Posterior cingulate gyrus (tissue), 11 donors: ENCODE measurements around the gene PTPRN2.

Experiments used
- DNase-seq, 10 donors: peaks; one replicate each; pipeline versions ENCODE4 v3.0.0 to v3.0.0-alpha.2; 2020 to 2021; ENCODE audit warnings: mixed read lengths in 3 of 10
- intact Hi-C: fragments of 100-400 bp; cut with DNase I; formaldehyde crosslinking; loops from one replicate; pipeline ENCODE4 v1.15.1; 2023

PTPRN2 gene

DNA sequence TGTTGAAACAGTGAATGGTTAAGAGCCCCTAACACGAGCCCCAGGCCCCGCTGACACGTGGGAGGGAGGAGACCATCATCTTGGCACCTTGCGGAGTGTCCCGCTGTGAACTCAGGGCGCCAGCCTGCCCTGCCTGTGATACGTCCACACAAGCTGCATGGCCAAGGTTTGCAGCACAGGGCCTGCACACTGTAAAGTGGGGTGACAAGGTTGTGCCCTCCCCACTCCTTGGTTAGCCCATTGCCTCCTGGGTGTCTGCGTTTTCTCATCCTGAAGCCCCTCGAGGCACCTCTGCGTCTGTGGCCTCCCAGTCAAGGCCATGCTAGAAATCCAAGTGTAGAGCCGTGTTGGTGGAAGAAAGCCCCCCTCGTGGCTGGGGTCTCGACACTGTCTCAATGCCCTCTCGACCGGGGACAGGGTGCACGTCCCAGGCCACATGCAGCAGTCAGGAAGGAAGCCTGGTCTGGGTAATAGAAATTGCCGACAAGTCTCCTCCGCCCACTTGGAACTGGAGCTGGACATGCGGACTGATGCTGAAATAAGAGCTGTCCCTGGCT, 1058.8 kb downstream of the PTPRN2 start:
- intact Hi-C loops: no loop called here
- DNase-seq: peak in 2 of 10 donors; percentile 70 to 72

GRCh38 chr7:157527686-157528085, 1059.9 kb downstream of the PTPRN2 start:
- peak in 2 of 10 donors; percentile 27 to 57 for DNase-seq
- intact Hi-C loops: no loop called here

- intact Hi-C loops: no loop called here
- DNase-seq: peak in 3 of 10 donors; percentile 43 to 61 (median 43)
These were observed 1060.5 kb downstream of the PTPRN2 start for GRCh38 chr7:157526913-157527634.

DNA sequence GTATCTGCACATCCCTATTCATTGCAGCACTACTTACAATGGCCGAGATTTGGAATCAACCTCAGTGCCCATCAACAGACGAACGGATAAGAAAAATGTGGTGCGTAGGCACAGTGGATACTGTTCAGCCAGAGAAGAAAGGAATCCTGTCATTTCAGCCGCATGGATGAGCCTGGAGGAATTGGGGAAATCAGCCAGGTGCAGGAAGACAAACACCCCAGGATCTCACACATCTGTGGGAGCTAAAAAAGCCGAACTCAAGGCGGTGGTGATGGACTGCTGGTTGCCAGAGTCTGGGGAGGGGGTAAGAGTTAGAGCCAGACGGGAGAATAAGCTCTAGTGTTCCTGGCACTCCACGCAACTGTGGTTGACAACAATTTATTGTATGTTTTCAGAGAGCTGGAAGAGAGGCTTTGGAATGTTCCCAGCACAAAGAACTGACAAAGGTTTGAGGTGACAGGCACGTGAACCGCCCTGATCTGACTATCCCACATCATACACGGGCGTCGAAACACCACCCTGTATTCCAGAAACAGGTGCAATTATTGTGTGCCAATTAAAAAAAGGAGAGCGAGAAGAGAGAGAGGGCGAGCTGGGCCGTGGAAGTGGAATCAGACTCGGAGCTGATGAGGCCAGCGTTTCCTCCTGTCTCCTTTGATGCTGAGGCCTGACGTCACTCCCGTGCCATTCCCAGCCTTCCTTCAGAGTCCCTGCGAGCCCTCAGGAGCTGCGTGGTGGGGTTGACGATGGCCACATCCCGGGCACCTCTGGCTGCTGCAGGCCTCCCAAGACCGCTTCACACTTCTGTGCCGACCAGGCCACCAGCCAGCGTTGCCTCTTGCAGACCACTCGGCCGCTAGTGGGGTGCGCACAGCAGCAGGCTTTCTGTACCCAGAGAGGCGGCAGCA, 1061.4 kb downstream of the PTPRN2 start:
- intact Hi-C loops: no loop called here

DNA sequence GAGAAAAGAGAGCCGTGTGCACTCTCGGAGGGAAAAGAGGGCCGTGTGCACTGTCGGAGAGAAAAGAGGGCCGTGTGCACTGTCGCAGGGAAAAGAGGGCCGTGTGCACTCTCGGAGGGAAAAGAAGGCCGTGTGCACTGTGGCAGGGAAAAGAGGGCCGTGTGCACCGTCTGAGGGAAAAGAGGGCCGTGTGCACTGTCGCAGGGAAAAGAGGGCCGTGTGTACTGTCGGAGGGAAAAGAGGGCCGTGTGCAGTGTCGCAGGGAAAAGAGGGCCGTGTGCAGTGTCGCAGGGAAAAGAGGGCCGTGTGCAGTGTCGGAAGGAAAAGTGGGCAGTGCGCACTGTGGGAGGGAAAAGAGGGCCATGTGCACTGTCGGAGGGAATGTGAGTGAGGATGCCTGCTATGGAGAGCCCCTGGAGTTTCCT, 1062.1 kb downstream of the PTPRN2 start:
- intact Hi-C loops: no loop called here
- peak in 1 of 10 donors; percentile 17 for DNase-seq

More for the DNA sequence above, 1061.4 kb downstream of the PTPRN2 start:
- peak in 2 of 10 donors; percentile 76 to 82 for DNase-seq

GRCh38 chr7:157524731-157525130, 1062.9 kb downstream of the PTPRN2 start:
- intact Hi-C loops: no loop called here
- no peak for DNase-seq

DNA sequence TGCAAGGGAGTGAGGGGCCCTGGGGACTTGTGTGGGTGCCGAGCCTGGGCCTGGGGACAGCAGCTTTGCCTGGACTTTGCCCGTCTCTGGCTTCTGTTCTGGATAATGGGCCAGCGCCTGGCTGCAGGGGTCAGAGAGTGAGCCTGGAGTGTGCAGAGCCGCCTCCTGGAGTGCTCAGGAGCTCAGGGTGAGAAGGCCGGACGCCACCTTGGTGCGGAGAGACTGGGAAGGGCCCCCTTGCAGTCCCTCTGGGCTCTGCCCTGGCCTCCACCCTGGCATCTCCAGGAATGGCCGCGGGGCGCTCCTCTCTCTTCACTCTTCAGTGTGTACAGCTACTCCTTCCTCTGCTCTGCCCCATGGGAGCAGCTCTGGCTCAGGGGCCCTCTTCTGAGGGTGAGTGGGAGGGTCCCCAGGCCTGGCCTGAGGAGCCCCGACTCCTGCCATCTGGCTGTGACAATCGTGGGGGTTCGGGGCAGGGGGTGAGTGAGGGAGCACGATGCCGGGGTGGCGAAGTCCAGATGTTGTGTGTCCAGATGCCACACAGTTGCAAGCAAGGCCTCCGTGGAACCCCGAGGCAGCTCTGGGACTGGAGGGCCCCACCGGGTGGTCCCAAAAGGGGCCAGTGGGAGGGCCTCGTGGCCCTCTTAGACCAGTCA, 1063.7 kb downstream of the PTPRN2 start:
- peak in 3 of 10 donors; percentile 46 to 76 (median 72) for DNase-seq
- intact Hi-C loops: no loop called here

- DNase-seq: peak in 3 of 10 donors; percentile 54 to 75 (median 67)
- intact Hi-C loops: no loop called here
These were observed 1064.3 kb downstream of the PTPRN2 start for GRCh38 chr7:157523371-157523765.

DNA sequence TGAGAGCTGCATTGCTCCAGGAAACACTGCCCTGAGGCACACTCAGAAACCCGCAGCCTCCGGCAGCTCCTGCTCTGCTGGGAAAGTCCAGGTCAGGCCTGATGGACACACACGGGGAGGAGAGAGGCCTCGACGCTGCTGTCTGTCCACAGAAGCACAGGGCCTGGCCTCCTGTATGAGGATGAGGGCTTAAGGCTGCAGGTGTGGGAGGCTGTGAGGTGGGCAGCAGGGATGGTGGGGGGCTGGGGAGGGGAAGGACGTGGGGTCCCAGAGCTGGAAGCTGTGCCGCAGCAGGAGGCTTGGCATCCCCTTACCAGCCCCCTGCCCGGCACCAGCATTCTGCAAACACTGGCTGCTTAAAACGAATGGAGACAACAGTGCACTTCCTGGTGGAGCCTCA, 1064.7 kb downstream of the PTPRN2 start:
- DNase-seq: peak in 3 of 10 donors; percentile 45 to 58 (median 47)

GRCh38 chr7:157522189-157522588, 1065.4 kb downstream of the PTPRN2 start:
- intact Hi-C loops: no loop called here
- DNase-seq: peak in 2 of 10 donors; percentile 54

More for the DNA sequence above, 1064.7 kb downstream of the PTPRN2 start:
- intact Hi-C loops: no loop called here

- DNase-seq: peak in 2 of 10 donors; percentile 41 to 66
- intact Hi-C loops: no loop called here
These were observed 1065.9 kb downstream of the PTPRN2 start for GRCh38 chr7:157521752-157522151.

GRCh38 chr7:157521061-157521731, 1066.4 kb downstream of the PTPRN2 start:
- peak in 3 of 10 donors; percentile 55 to 75 (median 64) for DNase-seq
- intact Hi-C loops: no loop called here

DNA sequence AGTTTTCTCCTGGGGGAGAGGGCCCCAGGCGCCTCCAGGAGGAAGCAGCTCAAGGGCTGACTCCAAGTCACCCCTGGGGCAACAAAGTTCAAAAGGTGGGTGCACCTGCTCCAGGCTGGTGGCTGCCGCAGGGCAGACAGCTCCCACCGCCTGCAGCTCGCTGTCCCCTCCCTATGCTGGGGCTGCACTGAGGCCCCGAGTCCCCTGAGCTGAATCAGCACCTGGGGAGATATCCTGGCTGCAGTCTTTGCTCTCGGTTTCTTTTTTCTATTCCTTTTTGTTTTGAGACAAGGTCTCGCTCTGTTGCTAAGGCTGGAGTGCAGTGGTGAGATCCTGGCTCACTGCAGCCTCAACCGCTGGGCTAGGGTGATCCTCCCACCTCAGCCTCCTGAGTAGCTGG, 1067.4 kb downstream of the PTPRN2 start:
- intact Hi-C loops: no loop called here
- peak in 2 of 10 donors; percentile 27 to 65 for DNase-seq

DNA sequence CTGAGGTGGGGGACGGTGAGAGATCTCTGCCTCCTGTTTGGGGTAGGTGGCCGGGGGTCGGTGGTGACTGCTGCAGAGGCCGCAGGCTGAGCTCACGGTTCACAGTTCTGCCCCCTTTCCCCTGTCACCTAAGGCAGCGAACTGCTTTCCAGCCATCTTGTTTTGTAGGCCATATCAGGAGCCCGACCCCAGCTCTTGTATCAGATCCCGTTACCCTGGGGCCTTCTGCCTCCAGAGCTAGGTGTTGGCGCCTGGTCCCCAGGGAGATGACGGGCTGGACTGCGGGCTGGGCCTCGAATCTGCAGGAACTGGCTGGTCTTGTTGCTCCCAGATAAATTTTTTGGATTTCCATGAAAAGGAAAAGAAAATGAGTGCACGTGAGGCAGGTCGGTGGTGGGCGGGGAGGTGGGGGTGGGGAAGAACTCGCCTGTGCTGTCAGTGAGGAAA, 1067.8 kb downstream of the PTPRN2 start:
- intact Hi-C loops: no loop called here
- peak in 3 of 10 donors; percentile 46 to 55 (median 49) for DNase-seq

DNA sequence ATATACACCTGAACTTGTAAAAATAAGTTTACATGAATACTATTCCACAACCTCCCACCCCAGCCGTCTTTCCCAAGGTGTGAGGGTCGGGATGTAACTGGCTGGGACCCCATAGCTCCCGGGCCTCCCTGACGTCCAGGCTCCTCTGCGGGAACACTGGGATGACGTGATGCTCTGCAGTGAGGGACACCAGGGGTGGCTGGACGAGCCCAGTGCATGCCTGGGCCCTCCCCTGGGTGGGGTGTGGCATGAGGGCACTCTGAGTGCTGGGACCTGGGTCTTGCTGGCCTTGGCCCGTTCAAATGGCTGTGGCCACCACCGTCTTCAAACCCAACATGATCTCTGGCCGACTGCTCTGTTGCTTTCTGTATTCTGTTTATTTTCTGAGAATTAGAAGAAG, 1068.4 kb downstream of the PTPRN2 start:
- intact Hi-C loops: no loop called here
- DNase-seq: peak in 3 of 10 donors; percentile 53 to 78 (median 66)

DNA sequence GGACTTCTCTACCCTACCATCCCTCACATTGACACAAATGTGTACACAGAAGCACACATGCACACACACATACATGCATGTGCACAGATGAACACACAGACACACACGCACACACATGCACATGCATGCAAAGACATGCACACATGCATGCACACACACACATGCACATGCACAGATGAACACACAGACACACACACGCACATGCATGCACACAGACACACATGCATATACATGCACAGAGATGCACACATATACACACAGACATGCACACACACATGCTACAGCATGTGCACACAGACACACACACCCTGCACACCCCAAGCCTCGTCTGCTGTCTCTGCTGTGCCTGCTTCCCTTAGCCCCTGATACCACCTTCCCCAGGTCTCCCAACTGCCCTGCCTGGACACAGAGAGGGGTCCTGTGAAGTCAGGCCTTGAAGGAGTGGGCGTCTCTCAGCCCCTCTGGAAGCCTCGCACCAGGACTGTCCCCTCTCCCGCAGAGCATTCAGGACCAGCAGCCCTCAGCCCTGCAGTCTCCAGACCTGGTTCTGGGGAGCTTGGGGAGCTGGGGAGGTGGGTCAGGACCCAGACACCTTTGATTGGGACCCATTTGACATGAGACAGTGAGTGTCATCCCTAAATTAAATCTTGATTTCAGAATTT, 1069.0 kb downstream of the PTPRN2 start:
- peak in 1 of 10 donors; percentile 39 for DNase-seq
- intact Hi-C loops: no loop called here

- intact Hi-C loops: no loop called here
- DNase-seq: peak in 2 of 10 donors; percentile 29 to 73
These were observed 1069.7 kb downstream of the PTPRN2 start for GRCh38 chr7:157517782-157518513.
